ENCODE results near the gene B4GALNT3. TPM values are rescaled to one million over a fixed set of nuclear protein-coding genes. Genes with fewer than 3 reads are reported as not detected.
"Not testable (repeated sequence)": the region's sequence is repeated elsewhere in the genome, so short reads cannot be mapped to it uniquely, and the experiment has no call there.

Gene B4GALNT3
- total and polyA plus RNA-seq, 2 of the 13 experiments (the other 11 are each of a cell fraction or from before 2014, with no cell fraction given) = 3.2 to 4.4 TPM

DNA sequence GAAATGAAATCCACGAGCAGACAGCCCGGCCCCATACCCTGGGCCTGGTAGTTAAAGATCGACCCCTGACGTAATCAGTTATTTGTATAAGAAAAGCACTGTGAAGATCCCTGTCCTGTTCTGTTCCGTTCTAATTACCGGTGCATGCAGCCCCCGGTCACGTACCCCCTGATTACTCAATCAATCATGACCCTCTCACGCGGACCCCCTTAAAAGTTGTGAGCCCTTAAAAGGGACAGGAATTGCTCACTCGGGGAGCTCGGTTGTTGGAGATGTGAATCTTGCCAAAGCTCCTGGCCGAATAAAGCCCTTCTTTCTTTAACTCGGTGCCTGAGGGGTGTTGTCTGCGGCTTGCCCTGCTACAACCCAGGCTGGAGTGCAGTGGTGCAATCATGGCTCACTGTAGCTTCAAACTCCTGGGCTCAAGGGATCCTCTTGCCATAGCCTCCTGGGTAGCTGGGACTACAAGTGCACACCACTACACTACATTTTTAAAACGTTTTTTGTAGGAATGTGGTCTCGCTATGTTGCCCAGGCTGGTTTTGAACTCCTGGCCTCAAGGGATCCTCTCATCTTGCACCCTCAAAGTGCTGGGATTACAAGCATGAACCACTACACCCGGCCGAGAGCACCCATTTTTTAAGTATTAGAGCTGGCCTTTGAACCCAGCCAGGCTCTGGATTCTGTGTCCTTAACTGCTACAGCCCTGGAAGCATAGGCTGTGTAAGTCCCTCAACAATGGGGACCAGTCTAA, 118.4 kb downstream of the B4GALNT3 start (continued):
- peak; percentile 45; the same call in 1 of the 2 replicates for TF ChIP-seq FOXC1 (CRISPR knock-in tag; IDR thresholded peaks at IDR 0.05; ENCODE audit: borderline replicate concordance)
- TF ChIP-seq ZNF839 (CRISPR knock-in tag; IDR thresholded peaks at IDR 0.05; ENCODE audit: borderline replicate concordance) = 0 out of 2 replicates have a peak, but pooled peaks have one; percentile 47
- peak; percentile 4; the same call in 1 of the 2 replicates for TF ChIP-seq FOXO1 (CRISPR knock-in tag; IDR thresholded peaks at IDR 0.05)
- TF ChIP-seq SOX6 (IDR thresholded peaks at IDR 0.05) = not testable (repeated sequence)
- TF ChIP-seq SOX6 (CRISPR knock-in tag; IDR thresholded peaks at IDR 0.05) = peak; percentile 86
- TF ChIP-seq, protein P1, sequence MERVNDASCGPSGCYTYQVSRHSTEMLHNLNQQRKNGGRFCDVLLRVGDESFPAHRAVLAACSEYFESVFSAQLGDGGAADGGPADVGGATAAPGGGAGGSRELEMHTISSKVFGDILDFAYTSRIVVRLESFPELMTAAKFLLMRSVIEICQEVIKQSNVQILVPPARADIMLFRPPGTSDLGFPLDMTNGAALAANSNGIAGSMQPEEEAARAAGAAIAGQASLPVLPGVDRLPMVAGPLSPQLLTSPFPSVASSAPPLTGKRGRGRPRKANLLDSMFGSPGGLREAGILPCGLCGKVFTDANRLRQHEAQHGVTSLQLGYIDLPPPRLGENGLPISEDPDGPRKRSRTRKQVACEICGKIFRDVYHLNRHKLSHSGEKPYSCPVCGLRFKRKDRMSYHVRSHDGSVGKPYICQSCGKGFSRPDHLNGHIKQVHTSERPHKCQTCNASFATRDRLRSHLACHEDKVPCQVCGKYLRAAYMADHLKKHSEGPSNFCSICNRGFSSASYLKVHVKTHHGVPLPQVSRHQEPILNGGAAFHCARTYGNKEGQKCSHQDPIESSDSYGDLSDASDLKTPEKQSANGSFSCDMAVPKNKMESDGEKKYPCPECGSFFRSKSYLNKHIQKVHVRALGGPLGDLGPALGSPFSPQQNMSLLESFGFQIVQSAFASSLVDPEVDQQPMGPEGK (CRISPR knock-in tag; IDR thresholded peaks at IDR 0.05) = peak; percentile 74; the same call in 1 of the 2 replicates
- TF ChIP-seq, protein P2, sequence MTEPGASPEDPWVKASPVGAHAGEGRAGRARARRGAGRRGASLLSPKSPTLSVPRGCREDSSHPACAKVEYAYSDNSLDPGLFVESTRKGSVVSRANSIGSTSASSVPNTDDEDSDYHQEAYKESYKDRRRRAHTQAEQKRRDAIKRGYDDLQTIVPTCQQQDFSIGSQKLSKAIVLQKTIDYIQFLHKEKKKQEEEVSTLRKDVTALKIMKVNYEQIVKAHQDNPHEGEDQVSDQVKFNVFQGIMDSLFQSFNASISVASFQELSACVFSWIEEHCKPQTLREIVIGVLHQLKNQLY (CRISPR knock-in tag; IDR thresholded peaks at IDR 0.05) = peak; percentile 96
- TF ChIP-seq NCOA1 (CRISPR knock-in tag; IDR thresholded peaks at IDR 0.05) = 0 out of 2 replicates have a peak, but pooled peaks have one; percentile 36
- 0 out of 2 replicates have a peak, but pooled peaks have one; percentile 22 for TF ChIP-seq NFKB2 (CRISPR knock-in tag; IDR thresholded peaks at IDR 0.05; ENCODE audit: borderline replicate concordance)
- TF ChIP-seq CEBPG (CRISPR knock-in tag; IDR thresholded peaks at IDR 0.05) = peak; percentile 84
- peak; percentile 53; the same call in 1 of the 2 replicates for TF ChIP-seq ZSCAN25 (CRISPR knock-in tag; IDR thresholded peaks at IDR 0.05)
- TF ChIP-seq ETV5 (CRISPR knock-in tag; IDR thresholded peaks at IDR 0.05; ENCODE audit: borderline replicate concordance) = peak; percentile 93
- 0 out of 2 replicates have a peak, but pooled peaks have one; percentile 54 for TF ChIP-seq YEATS2 (CRISPR knock-in tag; IDR thresholded peaks at IDR 0.05; ENCODE audit: borderline replicate concordance)
- TF ChIP-seq ELF3 (CRISPR knock-in tag; IDR thresholded peaks at IDR 0.05) = peak; percentile 42
- 0 out of 2 replicates have a peak, but pooled peaks have one; percentile 63 for TF ChIP-seq ZNF136 (CRISPR knock-in tag; IDR thresholded peaks at IDR 0.05; ENCODE audit: low read depth)
- TF ChIP-seq ZNF317 (CRISPR knock-in tag; IDR thresholded peaks at IDR 0.05) = peak; percentile 35; the same call in 1 of the 2 replicates
- TF ChIP-seq NR2F6 (IDR thresholded peaks at IDR 0.05) = peak; percentile 48
- TF ChIP-seq NR2F6 (CRISPR knock-in tag; IDR thresholded peaks at IDR 0.05) = peak; percentile 62
- peak; percentile 72; the same call in 1 of the 2 replicates for TF ChIP-seq BRD4 (CRISPR knock-in tag; IDR thresholded peaks at IDR 0.05)
- peak; percentile 61; the same call in 1 of the 2 replicates for TF ChIP-seq KAT8 (CRISPR knock-in tag; IDR thresholded peaks at IDR 0.05)
- TF ChIP-seq, protein P3, sequence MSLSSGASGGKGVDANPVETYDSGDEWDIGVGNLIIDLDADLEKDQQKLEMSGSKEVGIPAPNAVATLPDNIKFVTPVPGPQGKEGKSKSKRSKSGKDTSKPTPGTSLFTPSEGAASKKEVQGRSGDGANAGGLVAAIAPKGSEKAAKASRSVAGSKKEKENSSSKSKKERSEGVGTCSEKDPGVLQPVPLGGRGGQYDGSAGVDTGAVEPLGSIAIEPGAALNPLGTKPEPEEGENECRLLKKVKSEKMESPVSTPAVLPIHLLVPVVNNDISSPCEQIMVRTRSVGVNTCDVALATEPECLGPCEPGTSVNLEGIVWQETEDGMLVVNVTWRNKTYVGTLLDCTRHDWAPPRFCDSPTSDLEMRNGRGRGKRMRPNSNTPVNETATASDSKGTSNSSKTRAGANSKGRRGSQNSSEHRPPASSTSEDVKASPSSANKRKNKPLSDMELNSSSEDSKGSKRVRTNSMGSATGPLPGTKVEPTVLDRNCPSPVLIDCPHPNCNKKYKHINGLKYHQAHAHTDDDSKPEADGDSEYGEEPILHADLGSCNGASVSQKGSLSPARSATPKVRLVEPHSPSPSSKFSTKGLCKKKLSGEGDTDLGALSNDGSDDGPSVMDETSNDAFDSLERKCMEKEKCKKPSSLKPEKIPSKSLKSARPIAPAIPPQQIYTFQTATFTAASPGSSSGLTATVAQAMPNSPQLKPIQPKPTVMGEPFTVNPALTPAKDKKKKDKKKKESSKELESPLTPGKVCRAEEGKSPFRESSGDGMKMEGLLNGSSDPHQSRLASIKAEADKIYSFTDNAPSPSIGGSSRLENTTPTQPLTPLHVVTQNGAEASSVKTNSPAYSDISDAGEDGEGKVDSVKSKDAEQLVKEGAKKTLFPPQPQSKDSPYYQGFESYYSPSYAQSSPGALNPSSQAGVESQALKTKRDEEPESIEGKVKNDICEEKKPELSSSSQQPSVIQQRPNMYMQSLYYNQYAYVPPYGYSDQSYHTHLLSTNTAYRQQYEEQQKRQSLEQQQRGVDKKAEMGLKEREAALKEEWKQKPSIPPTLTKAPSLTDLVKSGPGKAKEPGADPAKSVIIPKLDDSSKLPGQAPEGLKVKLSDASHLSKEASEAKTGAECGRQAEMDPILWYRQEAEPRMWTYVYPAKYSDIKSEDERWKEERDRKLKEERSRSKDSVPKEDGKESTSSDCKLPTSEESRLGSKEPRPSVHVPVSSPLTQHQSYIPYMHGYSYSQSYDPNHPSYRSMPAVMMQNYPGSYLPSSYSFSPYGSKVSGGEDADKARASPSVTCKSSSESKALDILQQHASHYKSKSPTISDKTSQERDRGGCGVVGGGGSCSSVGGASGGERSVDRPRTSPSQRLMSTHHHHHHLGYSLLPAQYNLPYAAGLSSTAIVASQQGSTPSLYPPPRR (CRISPR knock-in tag; IDR thresholded peaks at IDR 0.05; ENCODE audit: borderline replicate concordance) = peak; percentile 71; the same call in 1 of the 2 replicates
- TF ChIP-seq ZNF670 (CRISPR knock-in tag; IDR thresholded peaks at IDR 0.05; ENCODE audit: borderline replicate concordance) = peak; percentile 42
- TF ChIP-seq ZBTB3 (CRISPR knock-in tag; IDR thresholded peaks at IDR 0.05; ENCODE audit: borderline replicate concordance, low read depth) = 0 out of 2 replicates have a peak, but pooled peaks have one; percentile 32
